ENCODE measurements around the gene HIVEP3.

Gene HIVEP3

GRCh38 chr1:41862384-41863221 is 56.1 kb downstream of the HIVEP3 start (continued):
- no peak for TF ChIP-seq ZNF501 (tag by site-specific recombination; IDR thresholded peaks at IDR 0.05)
- no peak for TF ChIP-seq ZBTB8A (tag by site-specific recombination; IDR thresholded peaks at IDR 0.05)
- no peak for TF ChIP-seq ZNF670 (tag by site-specific recombination; IDR thresholded peaks at IDR 0.05; ENCODE audit: low read depth)
- TF ChIP-seq KLF7 (tag by site-specific recombination; IDR thresholded peaks at IDR 0.05; ENCODE audit: borderline replicate concordance), result no peak
- TF ChIP-seq ZIC2 (tag by site-specific recombination; IDR thresholded peaks at IDR 0.05), result no peak
- no peak for TF ChIP-seq ZNF473 (tag by site-specific recombination; IDR thresholded peaks at IDR 0.05)
- TF ChIP-seq ZNF121 (tag by site-specific recombination; IDR thresholded peaks at IDR 0.05), result no peak
- TF ChIP-seq GLI2 (tag by site-specific recombination; IDR thresholded peaks at IDR 0.05; ENCODE audit: borderline replicate concordance, low read depth), result no peak
- TF ChIP-seq KLF17 (tag by site-specific recombination; IDR thresholded peaks at IDR 0.05), result peak; percentile 80
- TF ChIP-seq ZNF10 (tag by site-specific recombination; IDR thresholded peaks at IDR 0.05), result 0 out of 2 replicates have a peak, but pooled peaks have one; percentile 26
- no peak for TF ChIP-seq ZNF621 (tag by site-specific recombination; IDR thresholded peaks at IDR 0.05)
- TF ChIP-seq TSHZ1 (tag by site-specific recombination; IDR thresholded peaks at IDR 0.05; ENCODE audit: borderline replicate concordance), result no peak
- no peak for TF ChIP-seq ZNF404 (tag by site-specific recombination; IDR thresholded peaks at IDR 0.05)
- no peak for TF ChIP-seq ZNF211 (tag by site-specific recombination; IDR thresholded peaks at IDR 0.05; ENCODE audit: low read depth)
- TF ChIP-seq ZNF23 (tag by site-specific recombination; IDR thresholded peaks at IDR 0.05; ENCODE audit: borderline replicate concordance), result no peak
- TF ChIP-seq OSR2 (tag by site-specific recombination; IDR thresholded peaks at IDR 0.05), result peak; percentile 68
- TF ChIP-seq, protein P1, sequence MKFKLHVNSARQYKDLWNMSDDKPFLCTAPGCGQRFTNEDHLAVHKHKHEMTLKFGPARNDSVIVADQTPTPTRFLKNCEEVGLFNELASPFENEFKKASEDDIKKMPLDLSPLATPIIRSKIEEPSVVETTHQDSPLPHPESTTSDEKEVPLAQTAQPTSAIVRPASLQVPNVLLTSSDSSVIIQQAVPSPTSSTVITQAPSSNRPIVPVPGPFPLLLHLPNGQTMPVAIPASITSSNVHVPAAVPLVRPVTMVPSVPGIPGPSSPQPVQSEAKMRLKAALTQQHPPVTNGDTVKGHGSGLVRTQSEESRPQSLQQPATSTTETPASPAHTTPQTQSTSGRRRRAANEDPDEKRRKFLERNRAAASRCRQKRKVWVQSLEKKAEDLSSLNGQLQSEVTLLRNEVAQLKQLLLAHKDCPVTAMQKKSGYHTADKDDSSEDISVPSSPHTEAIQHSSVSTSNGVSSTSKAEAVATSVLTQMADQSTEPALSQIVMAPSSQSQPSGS (tag by site-specific recombination; IDR thresholded peaks at IDR 0.05; ENCODE audit: low read depth), result no peak
- TF ChIP-seq RBAK (tag by site-specific recombination; IDR thresholded peaks at IDR 0.05), result no peak
- peak; percentile 71 for TF ChIP-seq GLIS1 (tag by site-specific recombination; IDR thresholded peaks at IDR 0.05)
- no peak for TF ChIP-seq ZNF202 (tag by site-specific recombination; IDR thresholded peaks at IDR 0.05; ENCODE audit: borderline replicate concordance)

All from HEK293 (cell line).